Measurements from ENCODE around the gene FAM187B. TPM values are rescaled to one million over a fixed set of nuclear protein-coding genes. Genes with fewer than 3 reads are reported as not detected.

Gene FAM187B
- total and polyA plus RNA-seq, 2 of the 8 experiments (the other 6 are each of a cell fraction or from before 2014, with no cell fraction given): not detected

- TF ChIP-seq MAFK (IDR thresholded peaks at IDR 0.05; ENCODE audit: low read depth, low read length): no peak
- no peak for TF ChIP-seq TAF7 (optimal IDR thresholded peaks at IDR 0.05; ENCODE audit: borderline replicate concordance, low read depth, low read length)
Measured at GRCh38 chr19:35249848-35250711, 21.5 kb upstream of the FAM187B start (continued).
